AML-193 (cell line): ENCODE data around the gene PRDX2.
A peak's percentile ranks its signal among the peaks of the same experiment; 100 is the strongest.

Source experiments
- DNase-seq, 2 experiments: peaks; one replicate each; lab custom pipeline; 2025; lab: John Stamatoyannopoulos, UW

Gene PRDX2

GRCh38 chr19:12779162-12779993 is 22.2 kb downstream of the PRDX2 start:
- DNase-seq, result no peak

- DNase-seq, result no peak
Measured at GRCh38 chr19:12778905-12779161, 22.8 kb downstream of the PRDX2 start.

GRCh38 chr19:12778017-12778904 is 23.3 kb downstream of the PRDX2 start:
- peak; percentile 19 to 55 for DNase-seq

- DNase-seq, result peak; percentile 55 to 62
Measured at GRCh38 chr19:12777217-12778016, 24.2 kb downstream of the PRDX2 start.

GRCh38 chr19:12774588-12775555 is 26.7 kb downstream of the PRDX2 start, which contains the start of gene HOOK2:
Gene HOOK2 (minus strand): TSS chr19:12775552. CDS start chr19:12775449, 103 bp downstream.
- no peak for DNase-seq

- DNase-seq, result no peak
Measured at GRCh38 chr19:12773571-12773970, 28.0 kb downstream of the PRDX2 start.

- DNase-seq, result no peak
Measured at GRCh38 chr19:12772323-12772722, 29.3 kb downstream of the PRDX2 start.

- DNase-seq, result no peak
Measured at GRCh38 chr19:12770922-12771321, 30.7 kb downstream of the PRDX2 start.

GRCh38 chr19:12769689-12770088 is 31.9 kb downstream of the PRDX2 start:
- DNase-seq, result no peak

GRCh38 chr19:12767666-12768065 is 33.9 kb downstream of the PRDX2 start:
- no peak for DNase-seq

- no peak for DNase-seq
Measured at GRCh38 chr19:12767150-12767549, 34.5 kb downstream of the PRDX2 start.

GRCh38 chr19:12766051-12766521 is 35.5 kb downstream of the PRDX2 start:
- peak; percentile 71 to 75 for DNase-seq

- DNase-seq, result no peak
Measured at GRCh38 chr19:12764698-12765097, 36.9 kb downstream of the PRDX2 start.

- no peak for DNase-seq
Measured at GRCh38 chr19:12763100-12763499, 38.5 kb downstream of the PRDX2 start.

GRCh38 chr19:12759686-12760085 is 41.9 kb downstream of the PRDX2 start:
- DNase-seq, result no peak

- DNase-seq, result peak in 1 of 2 experiments; percentile 4
Measured at GRCh38 chr19:12757544-12758274, 43.9 kb downstream of the PRDX2 start.

- no peak for DNase-seq
Measured at GRCh38 chr19:12756150-12756883, 45.3 kb downstream of the PRDX2 start.

GRCh38 chr19:12754465-12755196 is 47.0 kb downstream of the PRDX2 start:
- no peak for DNase-seq
